GM19238 (cell line): Measurements from ENCODE around the gene MACROH2A2.
A peak's percentile ranks its signal among the peaks of the same experiment; 100 is the strongest.
"Not testable (repeated sequence)": the region's sequence is repeated elsewhere in the genome, so short reads cannot be mapped to it uniquely, and the experiment has no call there.

Source experiments
- DNase-seq: peaks from one replicate; pipeline ENCODE4 v3.0.0; 2011; ENCODE audit warnings: low spot score; ENCODE audit not compliant: insufficient read length

Gene MACROH2A2

DNA sequence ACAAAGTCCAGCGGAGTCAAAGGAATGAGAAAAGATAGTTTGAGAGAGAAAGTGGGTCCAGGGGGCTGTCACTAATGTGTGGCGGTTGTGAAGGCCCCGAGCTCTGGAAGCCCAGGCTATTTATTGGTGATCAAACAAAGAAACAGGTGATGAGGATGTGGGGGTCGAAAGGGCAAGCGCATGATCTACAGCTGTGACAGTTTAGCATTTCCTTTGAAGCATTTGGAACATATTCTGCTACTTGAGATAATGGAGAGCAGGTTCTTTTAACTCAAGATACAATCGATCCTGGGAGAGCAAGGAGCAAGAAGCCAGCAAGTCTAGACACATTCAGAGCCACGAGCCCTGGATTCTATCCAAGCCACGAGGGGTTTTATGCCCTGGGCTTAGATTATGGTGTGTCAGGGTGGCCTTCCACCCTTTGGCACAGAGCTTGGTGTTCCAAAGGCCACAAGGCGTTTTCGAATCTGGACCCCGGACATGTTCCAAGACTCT, 48.5 kb downstream of the MACROH2A2 start:
- DNase-seq = not testable (repeated sequence)

DNA sequence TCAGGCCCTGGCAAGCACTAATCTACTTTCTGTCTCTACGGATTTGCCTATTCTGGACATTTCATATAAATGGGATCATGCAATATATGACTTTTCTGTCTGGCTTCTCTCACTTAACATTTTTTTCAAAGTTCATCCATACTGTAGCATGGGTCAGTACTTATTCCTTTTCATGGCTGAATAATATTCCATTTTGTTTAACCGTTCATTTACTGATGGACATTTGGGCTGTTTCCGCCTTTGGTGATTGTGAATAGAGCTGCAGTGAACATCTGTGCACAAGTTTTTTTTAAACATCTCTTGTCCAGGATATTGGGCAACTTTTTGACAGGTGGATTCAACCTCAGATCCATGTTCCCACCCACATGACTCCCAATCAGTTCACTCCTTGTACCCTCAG, 49.0 kb downstream of the MACROH2A2 start:
- DNase-seq = no peak

DNA sequence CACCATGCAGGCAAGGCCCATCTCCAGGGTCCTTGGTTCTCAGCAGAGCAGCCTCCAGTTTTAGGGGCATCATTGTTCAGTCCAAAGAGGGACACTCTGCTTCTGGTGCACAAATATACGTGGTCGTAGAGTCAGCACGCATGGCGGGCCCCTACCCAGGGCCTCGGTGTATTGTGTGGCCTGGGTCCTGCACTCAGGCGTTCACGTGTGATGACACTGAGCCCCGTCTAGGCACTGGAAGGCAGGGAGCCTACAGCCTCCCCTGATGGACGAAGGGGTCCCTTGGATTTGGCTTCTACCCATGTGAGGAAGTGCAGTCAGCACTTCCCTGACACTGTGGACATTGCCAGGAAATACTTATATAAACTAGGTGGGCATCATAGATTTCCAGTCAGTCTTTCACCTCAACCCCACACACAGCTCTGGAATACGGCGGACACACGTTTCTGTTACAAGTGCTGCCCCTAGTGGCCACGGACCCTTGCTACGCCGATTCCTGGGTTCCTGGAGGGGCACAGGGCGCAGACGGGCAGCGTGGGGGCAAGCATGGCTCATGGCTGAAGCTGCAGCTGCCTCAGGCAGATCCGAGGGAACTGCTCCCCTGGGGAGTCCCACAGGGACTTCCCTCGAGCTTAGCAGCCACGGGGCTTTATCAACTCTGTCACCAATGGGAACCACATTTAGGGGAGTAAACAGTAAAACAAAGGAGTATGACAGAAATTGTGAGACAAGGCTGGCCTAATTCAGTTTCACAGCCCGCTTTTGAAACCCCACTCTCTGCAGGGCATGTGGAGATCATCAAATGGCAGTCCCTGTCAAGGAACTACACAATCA, 54.5 kb downstream of the MACROH2A2 start:
- no peak for DNase-seq

DNA sequence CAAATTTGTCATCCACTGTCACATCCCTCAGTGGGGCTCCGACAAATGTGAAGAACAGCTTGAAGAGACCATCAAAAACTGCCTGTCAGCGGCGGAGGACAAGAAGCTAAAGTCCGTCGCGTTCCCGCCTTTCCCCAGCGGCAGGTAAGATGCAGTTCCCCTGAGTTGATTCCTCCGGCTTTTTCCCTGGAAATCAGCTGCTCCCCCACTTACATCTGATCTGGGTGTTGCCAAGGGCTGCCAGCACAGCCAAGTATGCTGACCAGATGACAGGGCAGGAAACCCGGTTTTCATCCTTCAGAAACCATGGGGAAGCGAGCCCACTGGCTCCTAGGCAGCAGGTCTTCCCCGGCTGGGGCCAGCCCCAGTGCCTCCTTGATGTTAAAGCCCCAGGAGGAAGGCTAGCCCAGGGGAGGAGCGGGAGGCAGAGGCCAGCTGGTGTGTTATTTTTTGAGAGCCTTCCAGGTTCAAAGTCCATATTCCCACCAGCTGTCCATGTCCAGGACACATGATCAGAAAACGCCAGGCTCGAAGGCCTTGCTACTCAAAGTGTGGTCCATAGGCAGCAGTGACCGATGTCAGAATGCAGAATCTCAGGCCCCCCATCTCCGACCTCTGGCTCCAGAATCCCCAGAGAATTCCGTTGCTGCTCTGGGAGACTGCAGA, 56.6 kb downstream of the MACROH2A2 start:
- DNase-seq = no peak

DNA sequence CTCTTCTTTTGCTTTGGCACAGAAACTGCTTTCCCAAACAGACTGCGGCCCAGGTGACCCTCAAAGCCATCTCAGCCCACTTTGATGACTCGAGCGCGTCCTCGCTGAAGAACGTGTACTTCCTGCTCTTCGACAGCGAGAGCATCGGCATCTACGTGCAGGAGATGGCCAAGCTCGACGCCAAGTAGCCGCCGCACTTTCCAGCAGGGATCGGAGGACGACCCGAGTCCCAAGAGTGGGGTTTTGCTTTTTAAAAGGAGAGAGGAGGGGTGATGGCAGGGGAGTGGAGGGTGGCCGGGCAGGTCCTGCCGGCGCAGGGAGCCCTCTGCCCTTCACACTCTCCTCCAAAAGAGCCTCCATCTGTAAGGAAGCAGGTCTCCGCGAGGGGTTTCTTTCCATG, 58.9 kb downstream of the MACROH2A2 start:
- no peak for DNase-seq

DNA sequence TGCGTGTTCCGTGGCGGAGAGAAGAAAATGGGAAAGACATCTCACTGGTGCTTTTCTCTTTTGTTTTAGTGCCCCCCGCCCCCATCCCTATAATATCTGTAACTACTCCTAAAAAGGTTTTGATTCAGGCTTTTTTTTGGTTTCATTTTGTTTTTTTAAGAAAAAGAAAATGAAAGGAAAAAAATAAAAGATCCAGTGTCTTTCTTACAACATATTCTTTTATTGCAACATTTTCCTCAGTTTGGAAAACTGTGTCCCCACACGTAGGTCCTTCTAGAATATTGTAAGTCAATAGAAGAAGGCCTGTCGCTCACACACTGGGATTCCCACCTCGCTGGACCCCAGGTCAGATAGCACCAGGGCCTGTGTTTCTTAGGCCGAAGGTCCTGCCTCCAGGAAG, 59.4 kb downstream of the MACROH2A2 start:
- DNase-seq = no peak

DNA sequence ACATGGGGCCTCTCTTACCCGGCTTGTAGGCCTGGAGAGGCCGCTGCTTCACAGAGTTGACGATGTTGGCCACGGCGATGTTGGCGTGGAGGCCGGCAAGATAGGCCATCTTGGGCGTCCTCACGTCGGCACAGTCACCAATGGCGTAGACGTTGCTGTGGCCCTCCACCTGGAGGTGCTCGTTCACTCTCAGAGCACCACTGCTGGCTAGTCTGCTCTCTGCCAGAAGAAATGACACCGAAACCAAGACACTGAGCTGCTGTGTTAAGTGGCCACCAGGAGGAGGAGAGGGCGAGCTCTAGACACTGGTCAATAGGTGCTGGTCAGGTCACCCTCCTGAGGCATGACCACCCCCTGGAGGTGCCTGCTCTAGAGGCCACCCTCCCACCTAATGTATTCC, 62.3 kb downstream of the MACROH2A2 start:
- DNase-seq = no peak

DNA sequence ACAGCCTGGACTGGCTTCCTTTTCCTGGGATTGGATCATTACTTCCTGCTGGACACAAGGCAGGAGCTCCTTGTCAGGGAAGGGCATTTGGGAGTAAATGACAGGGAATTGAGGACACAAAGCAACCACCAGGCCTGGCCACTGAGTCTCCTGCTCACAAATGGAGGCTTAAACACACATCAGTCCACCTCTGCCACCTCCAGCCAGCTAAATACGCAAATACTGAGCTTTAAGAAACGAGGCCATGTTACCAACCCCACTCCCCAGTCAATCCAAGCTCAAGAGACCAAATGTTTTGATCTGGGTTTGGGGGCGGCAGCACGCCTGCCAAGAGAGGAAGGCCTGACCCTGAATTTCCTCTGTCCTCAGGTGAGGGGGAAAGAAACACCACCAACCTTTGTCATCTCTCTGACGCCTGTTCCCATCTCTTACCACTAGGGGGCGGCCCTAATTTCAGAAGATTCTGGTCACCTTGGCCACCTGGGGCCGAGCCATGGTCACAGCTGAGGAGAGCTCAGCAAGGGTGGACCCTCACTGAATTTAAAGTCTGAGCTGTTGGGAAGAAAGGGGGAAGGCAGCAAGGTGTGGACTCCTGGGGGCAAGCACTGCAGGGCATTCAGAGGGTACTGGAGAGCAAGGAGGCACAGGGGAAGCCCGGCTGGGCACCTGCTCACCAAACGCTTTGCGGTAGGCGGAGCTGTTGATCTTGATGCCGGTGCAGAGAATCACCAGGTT, 63.5 kb downstream of the MACROH2A2 start:
- DNase-seq = peak; percentile 56

DNA sequence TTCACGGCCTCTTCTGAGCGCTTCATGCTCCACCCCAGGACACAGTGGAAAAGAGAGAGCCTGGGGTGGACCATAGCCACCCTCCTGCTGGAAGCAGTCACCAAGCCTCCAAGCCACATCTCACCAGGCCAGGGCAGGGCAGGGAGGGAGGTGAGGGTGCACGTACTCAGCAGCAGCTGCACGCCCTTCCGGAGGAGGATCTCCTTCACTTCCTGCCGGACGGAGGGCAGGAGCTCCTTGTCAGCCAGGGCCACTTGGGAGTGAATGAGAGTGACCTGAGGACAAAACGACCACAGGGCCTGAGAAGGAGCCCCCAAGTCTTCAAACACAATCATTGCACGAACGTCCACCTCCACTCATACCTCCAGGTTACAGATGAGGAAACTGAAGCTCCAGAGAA, 65.0 kb downstream of the MACROH2A2 start:
- no peak for DNase-seq

DNA sequence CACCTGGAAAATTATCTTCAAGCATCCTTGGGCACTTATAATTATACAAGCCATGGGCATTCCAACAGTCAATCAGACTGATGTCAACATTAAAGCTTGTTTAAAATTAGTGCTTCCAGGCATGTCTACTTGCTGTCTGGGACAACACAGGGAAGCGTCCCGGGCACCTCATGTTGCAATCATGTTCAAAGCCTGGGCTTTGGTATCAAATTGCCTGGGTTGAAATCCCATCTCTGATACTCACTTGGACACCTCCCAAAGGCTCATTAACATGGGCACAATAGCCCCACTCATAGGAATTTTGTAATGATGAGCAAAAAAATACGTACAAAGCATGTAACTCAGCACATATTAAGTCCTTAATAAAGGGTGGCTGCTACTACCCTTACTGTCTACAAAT, 65.5 kb downstream of the MACROH2A2 start:
- no peak for DNase-seq

DNA sequence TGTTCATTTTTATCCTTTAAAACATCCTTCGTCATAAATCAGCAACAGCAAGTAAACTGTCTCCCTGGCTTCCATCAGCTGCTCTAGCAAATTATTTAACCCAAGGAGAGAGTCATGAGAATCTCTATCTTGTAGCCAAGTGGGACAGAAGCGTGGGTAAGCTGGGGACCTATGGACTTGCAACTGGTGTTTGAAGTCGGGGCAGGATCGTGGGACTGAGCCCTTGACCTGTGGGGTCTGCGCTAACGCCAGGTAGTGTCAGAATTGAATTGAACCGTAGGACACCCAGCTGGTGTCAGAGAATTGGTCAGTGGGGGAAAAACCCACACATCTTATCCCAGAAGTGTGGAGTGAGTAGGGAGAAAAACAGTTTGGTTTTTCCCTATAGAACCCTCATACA, 66.6 kb downstream of the MACROH2A2 start:
- DNase-seq = no peak

DNA sequence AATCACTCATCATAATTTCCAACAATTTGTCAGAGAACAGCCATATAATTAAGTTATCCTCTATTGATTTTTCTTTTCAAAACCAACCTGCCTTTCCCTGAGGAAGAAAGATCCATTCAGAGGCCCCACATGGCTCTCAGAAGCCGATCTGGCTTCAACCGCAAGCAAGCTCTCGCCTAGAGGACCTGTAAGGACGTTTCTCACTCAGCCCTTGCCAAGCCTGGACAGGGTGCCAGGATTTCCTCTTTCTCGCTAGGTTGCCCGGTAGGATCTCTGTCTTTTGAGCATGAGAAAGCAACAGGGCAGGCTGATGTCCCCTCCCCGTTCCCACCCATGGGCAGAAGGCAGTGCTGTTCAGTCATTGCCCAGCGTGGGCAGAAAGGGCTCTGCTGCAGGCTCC, 67.0 kb downstream of the MACROH2A2 start:
- no peak for DNase-seq

DNA sequence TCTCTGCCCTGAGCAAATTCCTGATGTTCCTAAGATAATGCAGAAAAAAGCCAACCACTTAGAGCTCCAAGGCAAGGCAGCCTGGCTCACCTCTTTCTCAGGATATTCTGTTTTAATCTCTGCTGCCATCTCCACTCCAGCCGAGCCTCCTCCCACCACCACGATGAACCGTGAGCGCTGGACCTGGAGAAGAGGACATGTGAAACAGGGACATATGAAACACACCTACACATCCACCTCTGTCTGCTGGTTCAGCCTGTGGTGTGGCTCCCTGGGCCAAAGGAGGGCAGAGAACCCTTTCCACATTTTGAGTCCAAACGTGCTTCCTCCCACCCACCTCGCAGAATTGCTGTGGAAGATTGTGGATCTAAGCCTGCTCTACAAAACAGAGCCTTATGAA, 67.8 kb downstream of the MACROH2A2 start:
- DNase-seq = no peak

DNA sequence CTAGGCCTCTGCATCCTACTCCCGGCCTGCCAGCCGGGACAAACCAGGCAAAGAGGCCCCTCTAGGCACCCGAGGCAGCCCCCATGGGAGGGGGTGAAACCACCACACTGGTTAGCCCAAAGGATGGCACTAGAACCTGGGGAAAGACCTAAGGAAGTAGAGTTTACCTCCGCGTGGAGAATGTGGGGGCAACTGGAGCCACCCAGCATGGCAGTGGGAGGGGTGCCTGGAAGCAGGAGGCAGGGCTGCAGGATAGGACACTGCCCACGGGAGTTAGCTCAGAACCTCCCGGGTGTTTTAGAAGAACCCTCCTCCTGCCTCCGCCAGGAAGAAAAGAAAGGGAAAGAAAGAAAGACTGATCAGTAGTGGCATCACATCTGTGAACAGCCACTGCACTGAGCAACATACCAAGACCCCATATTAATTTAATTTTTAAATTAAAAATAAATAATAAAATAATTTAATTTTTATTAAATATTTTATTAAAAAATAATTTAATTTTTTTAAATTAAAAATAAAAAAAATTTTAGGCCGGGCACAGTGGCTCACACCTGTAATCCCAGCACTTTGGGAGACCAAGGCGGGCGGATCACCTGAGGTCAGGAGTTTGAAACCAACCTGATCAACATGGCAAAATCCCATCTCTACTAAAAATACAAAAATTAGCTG, 68.8 kb downstream of the MACROH2A2 start:
- DNase-seq = no peak

DNA sequence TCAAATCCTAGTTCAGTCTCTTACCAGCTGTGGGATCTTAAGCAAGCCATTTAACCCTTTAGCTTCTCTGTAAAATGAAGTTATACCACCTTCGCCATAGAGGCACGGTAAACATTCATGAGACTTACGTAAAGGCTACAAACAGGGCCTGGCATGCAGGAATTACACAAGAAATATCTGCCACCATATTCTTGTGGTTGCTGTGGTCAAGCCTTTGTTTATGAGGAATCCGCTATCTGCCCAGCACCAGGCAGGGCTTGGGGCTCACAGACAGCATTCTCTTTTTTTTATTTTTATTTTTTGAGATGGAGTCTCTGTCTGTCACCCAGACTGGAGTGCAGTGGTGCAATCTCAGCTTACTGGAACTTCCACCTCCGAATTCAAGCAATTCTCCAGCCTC, 70.1 kb downstream of the MACROH2A2 start:
- DNase-seq = no peak

DNA sequence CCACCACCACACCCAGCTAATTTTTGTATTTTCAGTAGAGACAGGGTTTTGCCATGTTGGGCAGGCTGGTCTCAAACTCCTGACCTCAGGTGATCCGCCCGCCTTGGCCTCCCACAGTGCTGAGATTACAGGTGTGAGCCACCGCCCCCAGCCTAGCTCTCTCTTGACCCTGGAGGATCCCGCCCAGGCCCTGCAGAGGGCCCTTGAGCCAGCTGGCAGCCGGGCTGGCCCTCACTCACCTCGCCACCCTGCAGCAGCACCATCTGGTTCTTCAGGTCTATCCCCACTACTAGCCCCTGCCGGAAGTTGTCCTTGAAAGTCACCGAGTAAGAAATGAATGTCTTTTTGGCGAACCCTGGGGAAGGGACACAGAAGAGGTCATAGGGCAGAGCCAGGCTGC, 70.5 kb downstream of the MACROH2A2 start:
- DNase-seq = not testable (repeated sequence)

DNA sequence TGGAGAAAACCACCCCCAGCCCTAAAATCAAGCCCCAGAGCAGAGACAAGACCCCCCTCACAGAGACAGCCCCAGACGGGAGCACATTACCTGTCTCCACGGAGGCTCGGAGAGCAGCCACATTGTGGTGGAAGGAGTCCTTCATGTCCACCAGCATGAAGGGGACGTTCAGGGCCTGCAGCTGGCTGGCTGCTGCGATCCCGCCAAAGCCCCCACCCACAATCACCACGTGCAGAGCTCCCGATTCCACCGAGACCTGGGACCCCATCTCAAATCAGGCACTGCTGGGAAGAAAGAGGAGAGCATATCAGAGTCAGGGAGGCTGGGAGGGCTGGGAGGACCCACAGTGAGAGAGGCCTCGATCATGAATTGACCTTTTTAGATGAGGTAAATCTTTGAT, 71.2 kb downstream of the MACROH2A2 start:
- DNase-seq = no peak

DNA sequence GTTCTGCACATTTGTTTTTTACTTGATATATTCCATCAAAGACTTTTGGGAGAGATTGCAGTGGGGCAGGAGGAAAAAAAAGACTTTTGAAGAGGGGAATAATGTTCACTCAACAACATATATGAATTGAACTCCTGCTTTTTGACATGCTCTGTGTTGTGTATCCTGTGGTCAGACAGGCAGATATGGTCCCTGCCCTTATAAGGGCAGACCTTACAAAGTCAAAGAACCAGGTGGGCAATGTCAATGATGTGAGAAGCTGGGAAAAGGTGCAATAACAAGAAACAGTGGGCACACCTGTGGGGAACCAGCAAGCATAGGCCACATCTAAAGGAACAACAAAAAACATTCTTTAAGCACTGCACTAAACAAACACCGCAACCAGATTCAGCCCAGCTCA, 71.8 kb downstream of the MACROH2A2 start:
- DNase-seq = no peak

DNA sequence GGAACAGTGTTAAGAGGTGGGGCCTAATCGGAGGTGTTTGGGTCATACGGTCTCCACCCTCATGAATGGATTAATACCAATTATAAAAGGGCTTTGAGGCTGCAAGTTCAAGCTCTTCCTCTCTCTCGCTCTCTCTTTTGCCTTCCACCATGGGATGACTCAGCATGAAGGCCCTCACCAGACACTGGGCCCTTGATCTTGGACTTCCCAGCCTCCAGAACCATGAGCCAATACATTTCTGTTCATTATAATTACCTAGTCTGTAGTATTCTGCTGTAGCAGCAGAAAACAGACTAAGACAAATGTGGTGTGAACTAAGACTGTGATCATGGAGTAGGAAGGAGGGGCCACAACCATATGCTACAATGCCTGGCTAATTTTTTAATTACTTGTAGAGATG, 72.3 kb downstream of the MACROH2A2 start:
- no peak for DNase-seq

DNA sequence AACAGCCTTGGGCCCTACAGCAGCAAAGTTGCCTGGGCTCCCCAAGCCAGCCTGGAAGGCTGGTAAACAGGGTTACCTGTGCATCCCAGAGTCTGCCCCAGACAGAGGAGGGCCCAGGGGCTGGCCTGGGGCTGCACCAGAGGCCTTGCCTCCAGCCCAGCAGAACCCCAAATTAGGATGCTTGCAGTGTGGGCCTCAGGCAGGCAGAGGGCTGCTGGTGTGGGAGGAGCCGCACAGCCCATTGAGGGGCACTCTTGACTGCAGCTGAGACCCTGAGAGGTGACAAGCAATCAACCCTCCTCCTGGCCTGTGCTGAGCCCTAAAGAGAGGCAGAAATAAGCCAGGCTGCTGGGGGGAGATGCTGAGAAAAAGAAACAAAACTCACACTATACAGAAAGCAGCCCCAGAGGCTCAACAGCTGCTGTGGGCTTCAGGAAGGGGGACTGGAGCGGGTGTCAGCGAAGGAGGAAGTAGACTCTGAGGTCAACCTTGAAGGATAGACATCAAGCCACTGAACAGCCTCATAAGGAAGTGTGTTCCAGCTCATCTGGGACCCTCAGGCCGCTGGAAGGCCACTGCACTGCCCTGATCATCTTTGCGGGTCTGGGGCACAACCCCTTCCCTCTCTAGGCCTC, 73.4 kb downstream of the MACROH2A2 start:
- no peak for DNase-seq
